H1 (cell line): Measurements from ENCODE around the gene CDC14B. TPM values are rescaled to one million over a fixed set of nuclear protein-coding genes. Genes with fewer than 3 reads are reported as not detected.

ENCODE experiments used
- CTBP2 ChIP-seq: IDR thresholded peaks from 2 replicates; pipeline ENCODE4 v1.7.0; 2011; ENCODE audit warnings: borderline replicate concordance, mild to moderate bottlenecking, moderate library complexity, mixed read lengths, low read length; ENCODE audit not compliant: insufficient read depth, insufficient read length
- EP300 ChIP-seq, 2 experiments: IDR thresholded peaks; 1 replicate in 1 of 2; 2 replicates in 1 of 2; pipeline ENCODE4 v1.6.1; 2011 to 2012; ENCODE audit warnings: low read depth in 2 of 2, low read length in 2 of 2, mild to moderate bottlenecking in 2 of 2, borderline replicate concordance in 1 of 2, inconsistent platforms in 1 of 2, moderate library complexity in 1 of 2
- MAFK ChIP-seq: IDR thresholded peaks from 2 replicates; pipeline ENCODE4 v1.6.1; 2012; ENCODE audit warnings: low read depth, mild to moderate bottlenecking, improper control_type of control experiment, low read length
- polyA plus RNA-seq, 7 experiments: library from polyadenylated mRNA; depleted of rRNA in 3 of 7; stranded (reverse) in 5 of 7; unstranded in 2 of 7; fragments of >200 nt in 5 of 7; fragments of 200-250 nt in 2 of 7; gene quantifications; 1 replicate in 5 of 7; 2 replicates in 1 of 7; 4 replicates in 1 of 7; pipeline versions ENCODE4 v1.2.1 to v1.2.3, GENCODE V29; 2011 to 2013; ENCODE audit warnings: missing spikeins in 2 of 7, mixed read lengths in 2 of 7
- total RNA-seq: library from RNA; stranded (reverse); fragmentation: NEBNext Ultra II Directional; extraction: Animal tissue kit (Norgen Biotek cat#: 25700); gene quantifications from 2 replicates; pipeline ENCODE4 v1.2.1, GENCODE V29; 2021
- TF ChIP-seq, protein P1 (sequence below): fragments of 300-600 bp; sonication (generic); IDR thresholded peaks from 2 replicates; pipeline ENCODE4 v1.7.1; 2012; ENCODE audit warnings: low read length, moderate library complexity, mild to moderate bottlenecking, inconsistent platforms; ENCODE audit not compliant: insufficient replicate concordance

The CDC14B gene
- total and polyA plus RNA-seq, 2 of the 8 experiments (the other 6 are each of a cell fraction or from before 2014, with no cell fraction given) = 17.2 to 44.6 TPM

DNA sequence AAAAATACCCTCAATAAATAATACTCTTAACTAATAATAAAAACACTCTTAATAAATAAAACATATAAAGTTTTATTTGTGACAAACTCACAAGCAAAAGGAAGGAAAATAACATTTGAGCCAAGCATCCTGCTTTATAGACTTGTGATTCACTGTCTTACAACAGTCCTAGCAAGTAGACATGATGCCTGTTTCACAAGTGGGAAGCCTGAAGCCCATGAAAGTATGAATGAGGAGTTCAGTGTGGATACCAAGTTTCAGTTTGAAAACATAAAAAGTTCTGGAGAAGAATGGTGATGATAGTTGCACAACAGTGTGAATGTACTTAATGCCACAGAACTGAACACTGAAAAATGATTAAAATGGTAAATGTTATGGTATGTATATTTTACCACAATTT, 158.8 kb downstream of the CDC14B start (continued):
- TF ChIP-seq CTBP2 (no peak), MAFK (no peak), EP300 (IDR thresholded peaks at IDR 0.05; ENCODE audit: borderline replicate concordance in 1 of 2, low read depth in 2 of 2, low read length in 2 of 2) (no peak)
- TF ChIP-seq, protein P1, sequence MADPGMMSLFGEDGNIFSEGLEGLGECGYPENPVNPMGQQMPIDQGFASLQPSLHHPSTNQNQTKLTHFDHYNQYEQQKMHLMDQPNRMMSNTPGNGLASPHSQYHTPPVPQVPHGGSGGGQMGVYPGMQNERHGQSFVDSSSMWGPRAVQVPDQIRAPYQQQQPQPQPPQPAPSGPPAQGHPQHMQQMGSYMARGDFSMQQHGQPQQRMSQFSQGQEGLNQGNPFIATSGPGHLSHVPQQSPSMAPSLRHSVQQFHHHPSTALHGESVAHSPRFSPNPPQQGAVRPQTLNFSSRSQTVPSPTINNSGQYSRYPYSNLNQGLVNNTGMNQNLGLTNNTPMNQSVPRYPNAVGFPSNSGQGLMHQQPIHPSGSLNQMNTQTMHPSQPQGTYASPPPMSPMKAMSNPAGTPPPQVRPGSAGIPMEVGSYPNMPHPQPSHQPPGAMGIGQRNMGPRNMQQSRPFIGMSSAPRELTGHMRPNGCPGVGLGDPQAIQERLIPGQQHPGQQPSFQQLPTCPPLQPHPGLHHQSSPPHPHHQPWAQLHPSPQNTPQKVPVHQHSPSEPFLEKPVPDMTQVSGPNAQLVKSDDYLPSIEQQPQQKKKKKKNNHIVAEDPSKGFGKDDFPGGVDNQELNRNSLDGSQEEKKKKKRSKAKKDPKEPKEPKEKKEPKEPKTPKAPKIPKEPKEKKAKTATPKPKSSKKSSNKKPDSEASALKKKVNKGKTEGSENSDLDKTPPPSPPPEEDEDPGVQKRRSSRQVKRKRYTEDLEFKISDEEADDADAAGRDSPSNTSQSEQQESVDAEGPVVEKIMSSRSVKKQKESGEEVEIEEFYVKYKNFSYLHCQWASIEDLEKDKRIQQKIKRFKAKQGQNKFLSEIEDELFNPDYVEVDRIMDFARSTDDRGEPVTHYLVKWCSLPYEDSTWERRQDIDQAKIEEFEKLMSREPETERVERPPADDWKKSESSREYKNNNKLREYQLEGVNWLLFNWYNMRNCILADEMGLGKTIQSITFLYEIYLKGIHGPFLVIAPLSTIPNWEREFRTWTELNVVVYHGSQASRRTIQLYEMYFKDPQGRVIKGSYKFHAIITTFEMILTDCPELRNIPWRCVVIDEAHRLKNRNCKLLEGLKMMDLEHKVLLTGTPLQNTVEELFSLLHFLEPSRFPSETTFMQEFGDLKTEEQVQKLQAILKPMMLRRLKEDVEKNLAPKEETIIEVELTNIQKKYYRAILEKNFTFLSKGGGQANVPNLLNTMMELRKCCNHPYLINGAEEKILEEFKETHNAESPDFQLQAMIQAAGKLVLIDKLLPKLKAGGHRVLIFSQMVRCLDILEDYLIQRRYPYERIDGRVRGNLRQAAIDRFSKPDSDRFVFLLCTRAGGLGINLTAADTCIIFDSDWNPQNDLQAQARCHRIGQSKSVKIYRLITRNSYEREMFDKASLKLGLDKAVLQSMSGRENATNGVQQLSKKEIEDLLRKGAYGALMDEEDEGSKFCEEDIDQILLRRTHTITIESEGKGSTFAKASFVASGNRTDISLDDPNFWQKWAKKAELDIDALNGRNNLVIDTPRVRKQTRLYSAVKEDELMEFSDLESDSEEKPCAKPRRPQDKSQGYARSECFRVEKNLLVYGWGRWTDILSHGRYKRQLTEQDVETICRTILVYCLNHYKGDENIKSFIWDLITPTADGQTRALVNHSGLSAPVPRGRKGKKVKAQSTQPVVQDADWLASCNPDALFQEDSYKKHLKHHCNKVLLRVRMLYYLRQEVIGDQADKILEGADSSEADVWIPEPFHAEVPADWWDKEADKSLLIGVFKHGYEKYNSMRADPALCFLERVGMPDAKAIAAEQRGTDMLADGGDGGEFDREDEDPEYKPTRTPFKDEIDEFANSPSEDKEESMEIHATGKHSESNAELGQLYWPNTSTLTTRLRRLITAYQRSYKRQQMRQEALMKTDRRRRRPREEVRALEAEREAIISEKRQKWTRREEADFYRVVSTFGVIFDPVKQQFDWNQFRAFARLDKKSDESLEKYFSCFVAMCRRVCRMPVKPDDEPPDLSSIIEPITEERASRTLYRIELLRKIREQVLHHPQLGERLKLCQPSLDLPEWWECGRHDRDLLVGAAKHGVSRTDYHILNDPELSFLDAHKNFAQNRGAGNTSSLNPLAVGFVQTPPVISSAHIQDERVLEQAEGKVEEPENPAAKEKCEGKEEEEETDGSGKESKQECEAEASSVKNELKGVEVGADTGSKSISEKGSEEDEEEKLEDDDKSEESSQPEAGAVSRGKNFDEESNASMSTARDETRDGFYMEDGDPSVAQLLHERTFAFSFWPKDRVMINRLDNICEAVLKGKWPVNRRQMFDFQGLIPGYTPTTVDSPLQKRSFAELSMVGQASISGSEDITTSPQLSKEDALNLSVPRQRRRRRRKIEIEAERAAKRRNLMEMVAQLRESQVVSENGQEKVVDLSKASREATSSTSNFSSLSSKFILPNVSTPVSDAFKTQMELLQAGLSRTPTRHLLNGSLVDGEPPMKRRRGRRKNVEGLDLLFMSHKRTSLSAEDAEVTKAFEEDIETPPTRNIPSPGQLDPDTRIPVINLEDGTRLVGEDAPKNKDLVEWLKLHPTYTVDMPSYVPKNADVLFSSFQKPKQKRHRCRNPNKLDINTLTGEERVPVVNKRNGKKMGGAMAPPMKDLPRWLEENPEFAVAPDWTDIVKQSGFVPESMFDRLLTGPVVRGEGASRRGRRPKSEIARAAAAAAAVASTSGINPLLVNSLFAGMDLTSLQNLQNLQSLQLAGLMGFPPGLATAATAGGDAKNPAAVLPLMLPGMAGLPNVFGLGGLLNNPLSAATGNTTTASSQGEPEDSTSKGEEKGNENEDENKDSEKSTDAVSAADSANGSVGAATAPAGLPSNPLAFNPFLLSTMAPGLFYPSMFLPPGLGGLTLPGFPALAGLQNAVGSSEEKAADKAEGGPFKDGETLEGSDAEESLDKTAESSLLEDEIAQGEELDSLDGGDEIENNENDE = no peak
- TF ChIP-seq, all 59 proteins: peak for 0
